GM19238 (cell line): ENCODE measurements around the gene LMOD1.
"Not testable (repeated sequence)": the region's sequence is repeated elsewhere in the genome, so short reads cannot be mapped to it uniquely, and the experiment has no call there.

Experiments used
- DNase-seq: peaks from one replicate; pipeline ENCODE4 v3.0.0; 2011; ENCODE audit warnings: low spot score; ENCODE audit not compliant: insufficient read length

The LMOD1 gene

GRCh38 chr1:201947697-201948008, 1.3 kb upstream of the LMOD1 start:
- no peak for DNase-seq

- no peak for DNase-seq
Observed at GRCh38 chr1:201945863-201946223, 505 bp downstream of the LMOD1 start.

- no peak for DNase-seq
Observed at GRCh38 chr1:201945157-201945556, 1.2 kb downstream of the LMOD1 start.

GRCh38 chr1:201944639-201945038, 1.7 kb downstream of the LMOD1 start:
- no peak for DNase-seq

- DNase-seq: no peak
Observed at GRCh38 chr1:201944002-201944401, 2.3 kb downstream of the LMOD1 start.

GRCh38 chr1:201942129-201942495, 4.2 kb downstream of the LMOD1 start:
- no peak for DNase-seq

GRCh38 chr1:201941420-201942128, 4.8 kb downstream of the LMOD1 start:
- no peak for DNase-seq

- not testable (repeated sequence) for DNase-seq
Observed at GRCh38 chr1:201940316-201940715, 6.0 kb downstream of the LMOD1 start.

GRCh38 chr1:201939574-201939973, 6.8 kb downstream of the LMOD1 start:
- DNase-seq: no peak

GRCh38 chr1:201939148-201939547, 7.2 kb downstream of the LMOD1 start:
- DNase-seq: no peak

- DNase-seq: no peak
Observed at GRCh38 chr1:201938440-201939035, 7.8 kb downstream of the LMOD1 start.

- DNase-seq: no peak
Observed at GRCh38 chr1:201937624-201938213, 8.6 kb downstream of the LMOD1 start.

- DNase-seq: no peak
Observed at GRCh38 chr1:201933840-201934430, 12.4 kb downstream of the LMOD1 start.

GRCh38 chr1:201930803-201931202, 15.5 kb downstream of the LMOD1 start:
- no peak for DNase-seq

GRCh38 chr1:201930137-201930536, 16.2 kb downstream of the LMOD1 start:
- no peak for DNase-seq

- DNase-seq: no peak
Observed at GRCh38 chr1:201928266-201928665, 18.1 kb downstream of the LMOD1 start.

GRCh38 chr1:201925981-201926645, 20.2 kb downstream of the LMOD1 start:
- DNase-seq: no peak

- no peak for DNase-seq
Observed at GRCh38 chr1:201925301-201925567, 21.1 kb downstream of the LMOD1 start.

- DNase-seq: no peak
Observed at GRCh38 chr1:201921952-201922558, 24.3 kb downstream of the LMOD1 start.

GRCh38 chr1:201918343-201918742, 28.0 kb downstream of the LMOD1 start:
- no peak for DNase-seq

- no peak for DNase-seq
Observed at GRCh38 chr1:201917362-201918033, 28.9 kb downstream of the LMOD1 start.
